Sigmoid colon (tissue), 7 donors: ENCODE measurements around the gene MRPL38. TPM values are rescaled to one million over a fixed set of nuclear protein-coding genes. Genes with fewer than 3 reads are reported as not detected.

ENCODE experiments used
- DNase-seq: peaks from one replicate; pipeline ENCODE4 v3.0.0-alpha.2; 2019
- H3K27ac ChIP-seq, 4 donors: fragments of 200-600 bp; sonication (generic); one replicate each; pipeline ENCODE4 v1.5.1; 2016 to 2019; ENCODE audit warnings: mild to moderate bottlenecking in 1 of 4
- H3K27me3 ChIP-seq, 3 donors: fragments of 200-600 bp; sonication (generic); one replicate each; pipeline ENCODE4 v1.5.1; 2019; ENCODE audit warnings: mild to moderate bottlenecking in 1 of 3
- H3K36me3 ChIP-seq, 4 donors: fragments of 200-600 bp; sonication (generic); one replicate each; pipeline ENCODE4 v1.5.1; 2016 to 2019
- H3K4me1 ChIP-seq, 4 donors: fragments of 200-600 bp; sonication (generic); one replicate each; pipeline ENCODE4 v1.5.1; 2017 to 2019
- H3K4me3 ChIP-seq, 4 donors: fragments of 200-600 bp; sonication (generic); one replicate each; pipeline ENCODE4 v1.5.1; 2017 to 2019; ENCODE audit warnings: mild to moderate bottlenecking in 2 of 4, moderate library complexity in 1 of 4
- H3K9me3 ChIP-seq, 4 donors: fragments of 200-600 bp in 3 of 4; sonication (generic) in 3 of 4; one replicate each; pipeline versions ENCODE4 v1.5.1 to v1.6.1; 2013 to 2019
- CTCF ChIP-seq, 4 experiments: fragments of 450-650 bp in 3 of 4; fragments of 200-600 bp in 1 of 4; IDR thresholded peaks; one replicate each; pipeline ENCODE4 v1.5.1; 2016 to 2019; ENCODE audit warnings: antibody characterized with exemption in 4 of 4, mild to moderate bottlenecking in 3 of 4, moderate library complexity in 2 of 4
- EP300 ChIP-seq, 4 donors: sonication (generic); formaldehyde crosslinking; IDR thresholded peaks; one replicate each; pipeline ENCODE4 v1.6.1; 2017; ENCODE audit warnings: antibody characterized with exemption in 4 of 4
- POLR2A ChIP-seq, 2 donors: fragments of 450-650 bp; IDR thresholded peaks; one replicate each; pipeline ENCODE4 v1.6.1; 2016; ENCODE audit warnings: antibody characterized with exemption in 2 of 2, mild to moderate bottlenecking in 2 of 2, moderate library complexity in 2 of 2
- POLR2AphosphoS5 ChIP-seq, 4 donors: sonication (generic); formaldehyde crosslinking; IDR thresholded peaks; one replicate each; pipeline ENCODE4 v1.6.1; 2017; ENCODE audit warnings: antibody characterized with exemption in 4 of 4
- WGBS, 2 donors: extraction: QIAGEN DNeasy Blood & Tissue Kit; methylation state at CpG; one replicate each; pipeline ENCODE4 v1.1.7; 2013; 5-methylcytosine and 5-hydroxymethylcytosine counted together
- intact Hi-C: fragments of 100-400 bp; cut with DNase I; formaldehyde crosslinking; loops from one replicate; pipeline ENCODE4 v1.15.1; 2023
- polyA plus RNA-seq, 3 donors: library from polyadenylated mRNA; stranded (reverse); fragments of 200-250 nt; gene quantifications; one replicate each; pipeline ENCODE4 v1.2.3, GENCODE V29; 2013
- total RNA-seq, 4 donors: library from RNA; depleted of rRNA; stranded (reverse); fragments of >200 nt; gene quantifications; one replicate each; pipeline ENCODE4 v1.1.0, GENCODE V29; 2016
- donor health status: healthy with polysubstance abuse.
- donor health status: Bipolar disorder and iron deficiency.
- donor health status: healthy.

The MRPL38 gene
- total and polyA plus RNA-seq, 7 donors = 32.8 to 71.5 (median 50.6) TPM

- DNase-seq = no peak
- no peaks in the 10 kb centered on the region for H3K9me3 ChIP-seq
- peaks cover 0 to under 1% (median 0%) of the 10 kb centered on the region in 4 donors for H3K36me3 ChIP-seq
- 85 to 90% methylated on average over 15 of the region's 15 CpGs for WGBS, 2 donors
- no peak for TF ChIP-seq EP300 (IDR thresholded peaks at IDR 0.05)
- TF ChIP-seq CTCF (IDR thresholded peaks at IDR 0.05) = no peak
- no peak for TF ChIP-seq POLR2A (IDR thresholded peaks at IDR 0.05)
- no peak for TF ChIP-seq POLR2AphosphoS5 (IDR thresholded peaks at IDR 0.05)
- peaks cover 0 to 9% (median 5%) of the 10 kb centered on the region in 4 donors for H3K4me1 ChIP-seq
- intact Hi-C loops = no loop called here
- no peaks in the 10 kb centered on the region for H3K27me3 ChIP-seq
- no peak overlapping the region for H3K4me3 ChIP-seq
- H3K27ac ChIP-seq = no peak overlapping the region
Observed at GRCh38 chr17:75881678-75882454, 22.8 kb downstream of the MRPL38 start.

GRCh38 chr17:75880266-75880665 is 24.4 kb downstream of the MRPL38 start:
- H3K36me3 ChIP-seq = peaks cover 0 to 4% (median 0%) of the 10 kb centered on the region in 4 donors
- WGBS, 2 donors = 79 to 83% methylated on average over 7 of the region's 7 CpGs
- peaks cover 0 to 25% (median 21%) of the 10 kb centered on the region in 4 donors for H3K4me1 ChIP-seq
- no peaks in the 10 kb centered on the region for H3K9me3 ChIP-seq
- no peak overlapping the region for H3K27ac ChIP-seq
- no peak for DNase-seq
- TF ChIP-seq CTCF (IDR thresholded peaks at IDR 0.05) (no peak), EP300 (IDR thresholded peaks at IDR 0.05) (no peak), POLR2AphosphoS5 (IDR thresholded peaks at IDR 0.05) (no peak), POLR2A (IDR thresholded peaks at IDR 0.05) (no peak)
- intact Hi-C loops = no loop called here
- no peaks in the 10 kb centered on the region for H3K27me3 ChIP-seq
- no peak overlapping the region for H3K4me3 ChIP-seq

- peak within 1 kb of the TSS; percentile 62 to 92 (median 80) for H3K4me3 ChIP-seq
- TF ChIP-seq POLR2A (IDR thresholded peaks at IDR 0.05) = peak; percentile 78 to 87
- TF ChIP-seq POLR2AphosphoS5 (IDR thresholded peaks at IDR 0.05) = peak; percentile 89 to 98 (median 96)
- no peak for TF ChIP-seq EP300 (IDR thresholded peaks at IDR 0.05)
- TF ChIP-seq CTCF (IDR thresholded peaks at IDR 0.05) = peak; percentile 20 to 47 (median 39)
- H3K9me3 ChIP-seq = no peaks in the 10 kb centered on the region
- intact Hi-C loops = loop anchor here (5.0 kb wide), 1 partner anchor 96 kb away; the partner anchor contains the start of gene UNK
- H3K4me1 ChIP-seq = peaks cover 0 to 44% (median 40%) of the 10 kb centered on the region in 4 donors
- WGBS, 2 donors = 1% methylated on average over 87 of the region's 87 CpGs
- no peaks in the 10 kb centered on the region for H3K27me3 ChIP-seq
- peak within 1 kb of the TSS; percentile 95 to 98 (median 97) for H3K27ac ChIP-seq
- H3K36me3 ChIP-seq = peaks cover 0 to 19% (median 12%) of the 10 kb centered on the region in 4 donors
- peak; percentile 91 for DNase-seq
Observed at GRCh38 chr17:75878174-75878998, 26.3 kb downstream of the MRPL38 start, which contains the start of gene TRIM47. Gene TRIM47, minus strand, starts transcription at chr17:75878581. Its CDS starts 33 bp downstream, at chr17:75878548.

GRCh38 chr17:75877752-75878173 is 26.9 kb downstream of the MRPL38 start:
- intact Hi-C loops = loop anchor here (1.0 to 5.0 kb wide), 3 partner anchors 19 to 95 kb away; partner anchors contain the start of genes TRIM65, UNK and WBP2
- Histone ChIP-seq H3K27me3 (no peaks in the 10 kb centered on the region), H3K36me3 (peaks cover 0 to 19% (median 12%) of the 10 kb centered on the region in 4 donors), H3K4me3 (peak overlapping the region; percentile 62 to 92 (median 80)), H3K4me1 (peaks cover 5 to 50% (median 46%) of the 10 kb centered on the region in 4 donors), H3K27ac (peak overlapping the region; percentile 95 to 98 (median 97)), H3K9me3 (no peaks in the 10 kb centered on the region)
- DNase-seq = peak; percentile 88
- TF ChIP-seq CTCF (IDR thresholded peaks at IDR 0.05) (peak; percentile 29 to 60 (median 44)), EP300 (IDR thresholded peaks at IDR 0.05) (no peak)
- 0 to 1% methylated on average over 56 of the region's 56 CpGs for WGBS, 2 donors
